ENCODE results near the gene EYS. TPM values are rescaled to one million over a fixed set of nuclear protein-coding genes. Genes with fewer than 3 reads are reported as not detected.

The EYS gene
- total and polyA plus RNA-seq, 2 of the 8 experiments (the other 6 are each of a cell fraction or from before 2014, with no cell fraction given), result 0.05 to 0.13 TPM

- no peak for FAIRE-seq
- no peaks in the 10 kb centered on the region for H3K27me3 ChIP-seq (replicated peaks in 1 of 4; ENCODE audit: control insufficient read depth in 3 of 4, extremely low read depth in 1 of 4, insufficient read depth in 3 of 4, low read length in 3 of 4)
- no peak overlapping the region for H4K5ac ChIP-seq (ENCODE audit: insufficient read length, low read depth, low read length)
- no peak overlapping the region for H2BK15ac ChIP-seq (ENCODE audit: low read length)
- no peak overlapping the region for H4K8ac ChIP-seq (ENCODE audit: extremely low read depth, insufficient read depth, low read length)
- no peak overlapping the region for H4K91ac ChIP-seq (replicated peaks; ENCODE audit: insufficient read length, low read length)
- no peak overlapping the region for H3K18ac ChIP-seq (ENCODE audit: extremely low read depth, low read length)
- no peak overlapping the region for H2AFZ ChIP-seq (ENCODE audit: low read length)
- no peak overlapping the region for H3K23ac ChIP-seq (ENCODE audit: insufficient read length)
- H4K20me1 ChIP-seq (replicated peaks in 1 of 2; ENCODE audit: control insufficient read depth in 1 of 2, insufficient read depth in 2 of 2, low read length in 2 of 2), result no peaks in the 10 kb centered on the region
- CTCF ChIA-PET (ENCODE audit: partially characterized antibody), result interaction anchor here (0.7 kb wide), 1 partner anchor 1718 kb away, joined by 3 read pairs; no protein-coding TSS in a partner anchor
- H2AK5ac ChIP-seq (ENCODE audit: low read depth, low read length), result no peak overlapping the region
- no peak overlapping the region for H3K4ac ChIP-seq (replicated peaks; ENCODE audit: insufficient read length, low read depth, low read length)
- TF ChIP-seq NRF1 (IDR thresholded peaks at IDR 0.05; ENCODE audit: low read depth, low read length), result no peak
- no peak for TF ChIP-seq SIX5 (IDR thresholded peaks at IDR 0.05; ENCODE audit: low read depth, low read length)
- no peak for TF ChIP-seq RAD21 (IDR thresholded peaks at IDR 0.05 in 1 of 2, conservative IDR thresholded peaks at IDR 0.05 in 1 of 2; ENCODE audit: low read depth in 2 of 2, low read length in 2 of 2)
- no peak for TF ChIP-seq SP2 (IDR thresholded peaks at IDR 0.05; ENCODE audit: low read length)
- TF ChIP-seq RXRA (IDR thresholded peaks at IDR 0.05; ENCODE audit: insufficient read depth, low read depth, low read length), result no peak
- no peak for TF ChIP-seq GABPA (IDR thresholded peaks at IDR 0.05; ENCODE audit: borderline replicate concordance, insufficient read depth, low read length)
- TF ChIP-seq HDAC6 (IDR thresholded peaks at IDR 0.05; ENCODE audit: low read depth, low read length), result no peak
- no peak for TF ChIP-seq CHD1 (IDR thresholded peaks at IDR 0.05; ENCODE audit: low read depth, low read length)
- no peak for TF ChIP-seq NANOG (IDR thresholded peaks at IDR 0.05; ENCODE audit: insufficient read depth, low read depth, low read length, poor library complexity, severe bottlenecking)
- H2BK20ac ChIP-seq (ENCODE audit: low read length), result no peak overlapping the region
- WGBS, 2 experiments (ENCODE audit: extremely low coverage in 1 of 2, insufficient coverage in 1 of 2, insufficient read length in 1 of 2, insufficient replicate concordance in 2 of 2, low coverage in 1 of 2, low lambda C conversion rate in 2 of 2, missing lambda C conversion rate in 1 of 2), result 78% methylated on average over 5 of the region's 5 CpGs; no CpG with 5 or more reads in 1 of the 2 experiments
- no peak overlapping the region for H3K4me3 ChIP-seq (ENCODE audit: extremely low read depth in 1 of 4, insufficient read depth in 2 of 4, low read depth in 3 of 4, low read length in 4 of 4)
- H3K36me3 ChIP-seq (ENCODE audit: control insufficient read depth in 2 of 4, insufficient read depth in 4 of 4, low read length in 3 of 4), result no peaks in the 10 kb centered on the region
- H3K79me2 ChIP-seq (ENCODE audit: control insufficient read depth in 1 of 2, insufficient read depth in 2 of 2, low read length in 2 of 2), result no peaks in the 10 kb centered on the region
- no peak overlapping the region for H2BK120ac ChIP-seq (replicated peaks; ENCODE audit: low read depth, low read length)
- no peak overlapping the region for H2BK5ac ChIP-seq (ENCODE audit: low read depth, low read length)
- no peaks in the 10 kb centered on the region for H3K4me1 ChIP-seq (replicated peaks in 1 of 4; ENCODE audit: control insufficient read depth in 3 of 4, insufficient read depth in 4 of 4, low read length in 3 of 4)
- no peaks in the 10 kb centered on the region for H3K23me2 ChIP-seq (ENCODE audit: low read depth, low read length)
- H3K9me3 ChIP-seq (ENCODE audit: insufficient read depth in 2 of 2, low read depth in 1 of 2, low read length in 1 of 2), result no peaks in the 10 kb centered on the region
- no peak overlapping the region for H3K4me2 ChIP-seq (ENCODE audit: insufficient read depth in 1 of 2, low read depth in 2 of 2, low read length in 2 of 2)
- H3K79me1 ChIP-seq (ENCODE audit: low read depth, low read length), result no peaks in the 10 kb centered on the region
- no peak overlapping the region for H3K27ac ChIP-seq (ENCODE audit: low read depth, low read length)
- H3K14ac ChIP-seq (ENCODE audit: insufficient read length), result no peak overlapping the region
- no peak for DNase-seq (ENCODE audit: low read depth in 1 of 2, low spot score in 2 of 2)
- H3K9ac ChIP-seq (replicated peaks in 1 of 4; ENCODE audit: extremely low read depth in 1 of 4, low read depth in 3 of 4, low read length in 3 of 4), result no peak overlapping the region
- no peak overlapping the region for H3K56ac ChIP-seq (replicated peaks; ENCODE audit: insufficient read length, low read depth, low read length)
- H2BK12ac ChIP-seq (ENCODE audit: low read depth, low read length), result no peak overlapping the region
- POLR2A ChIA-PET (ENCODE audit: partially characterized antibody), result no interaction called here
Observed at GRCh38 chr6:64404396-64404795, 1302.6 kb downstream of the EYS start.

Measured in H1 (cell line).